BE2C (cell line): ENCODE measurements around the gene ACADVL.

ENCODE experiments used
- DNase-seq: peaks from one replicate; pipeline ENCODE4 v3.0.0-alpha.2; 2020
- H3K27me3 ChIP-seq: fragments of 250-450 bp; sonication (Bioruptor Pico); 2 replicates; pipeline ENCODE4 v1.5.1; 2020; ENCODE audit warnings: mild to moderate bottlenecking
- H3K36me3 ChIP-seq: fragments of 250-450 bp; sonication (Bioruptor Pico); 2 replicates; pipeline ENCODE4 v1.5.1; 2020; ENCODE audit warnings: mild to moderate bottlenecking
- H3K4me1 ChIP-seq: fragments of 250-450 bp; sonication (Bioruptor Pico); 2 replicates; pipeline ENCODE4 v1.5.1; 2020
- H3K4me3 ChIP-seq: 2 replicates; pipeline ENCODE4 v1.5.1; 2011; ENCODE audit warnings: low read depth, low read length
- H3K9me3 ChIP-seq: fragments of 250-450 bp; sonication (Bioruptor Pico); 2 replicates; pipeline ENCODE4 v1.5.1; 2020
- TF ChIP-seq, protein P1 (sequence below): IDR thresholded peaks from 2 replicates; pipeline ENCODE4 v1.5.1; 2012; ENCODE audit warnings: mild to moderate bottlenecking, low read depth, low read length

ACADVL gene

DNA sequence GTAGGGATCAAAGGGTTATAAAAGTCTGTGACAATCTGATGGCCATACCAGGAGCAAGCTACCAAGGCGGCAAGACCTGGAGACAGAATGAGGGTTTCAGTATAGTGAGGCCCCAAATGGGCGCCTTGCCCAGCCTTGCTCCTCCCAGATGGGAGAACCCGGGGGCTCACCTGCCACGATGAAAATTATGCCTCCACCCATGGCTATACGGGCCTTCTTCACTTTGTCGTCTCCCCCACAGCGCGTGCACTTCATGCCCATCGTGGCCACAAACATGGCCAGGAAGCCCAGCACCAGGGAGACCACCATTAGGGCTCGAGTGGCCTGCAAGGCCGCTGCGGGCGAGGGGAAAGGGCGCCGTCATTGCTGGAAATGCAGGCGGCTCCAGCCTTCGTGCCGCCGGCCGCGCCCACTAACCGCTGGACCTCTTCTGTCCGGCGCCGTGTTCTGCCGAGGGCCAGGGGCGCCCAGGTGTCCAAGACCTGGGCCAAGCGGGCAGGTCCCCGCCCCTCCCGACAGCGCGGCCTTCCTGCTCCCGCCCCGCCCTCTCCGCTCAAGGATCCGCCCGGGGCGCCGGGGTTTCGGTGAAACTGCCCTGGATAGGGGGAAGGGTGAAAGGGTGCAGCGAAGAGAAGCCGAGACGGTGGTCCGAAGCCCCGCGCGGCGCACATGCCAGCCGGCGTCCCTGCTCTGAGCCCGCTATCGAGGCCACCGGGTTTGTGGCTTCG is 41.1 kb downstream of the ACADVL start:
- peak; percentile 22 for DNase-seq
- TF ChIP-seq, protein P1, sequence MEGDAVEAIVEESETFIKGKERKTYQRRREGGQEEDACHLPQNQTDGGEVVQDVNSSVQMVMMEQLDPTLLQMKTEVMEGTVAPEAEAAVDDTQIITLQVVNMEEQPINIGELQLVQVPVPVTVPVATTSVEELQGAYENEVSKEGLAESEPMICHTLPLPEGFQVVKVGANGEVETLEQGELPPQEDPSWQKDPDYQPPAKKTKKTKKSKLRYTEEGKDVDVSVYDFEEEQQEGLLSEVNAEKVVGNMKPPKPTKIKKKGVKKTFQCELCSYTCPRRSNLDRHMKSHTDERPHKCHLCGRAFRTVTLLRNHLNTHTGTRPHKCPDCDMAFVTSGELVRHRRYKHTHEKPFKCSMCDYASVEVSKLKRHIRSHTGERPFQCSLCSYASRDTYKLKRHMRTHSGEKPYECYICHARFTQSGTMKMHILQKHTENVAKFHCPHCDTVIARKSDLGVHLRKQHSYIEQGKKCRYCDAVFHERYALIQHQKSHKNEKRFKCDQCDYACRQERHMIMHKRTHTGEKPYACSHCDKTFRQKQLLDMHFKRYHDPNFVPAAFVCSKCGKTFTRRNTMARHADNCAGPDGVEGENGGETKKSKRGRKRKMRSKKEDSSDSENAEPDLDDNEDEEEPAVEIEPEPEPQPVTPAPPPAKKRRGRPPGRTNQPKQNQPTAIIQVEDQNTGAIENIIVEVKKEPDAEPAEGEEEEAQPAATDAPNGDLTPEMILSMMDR, result no peak
- no peaks in the 10 kb centered on the region for H3K9me3 ChIP-seq
- H3K4me1 ChIP-seq, result no peaks in the 10 kb centered on the region
- H3K4me3 ChIP-seq, result peak overlapping the region; percentile 46
- H3K27me3 ChIP-seq, result peaks cover 5% of the 10 kb centered on the region; the same call in 1 of the 2 replicates
- no peaks in the 10 kb centered on the region for H3K36me3 ChIP-seq

DNA sequence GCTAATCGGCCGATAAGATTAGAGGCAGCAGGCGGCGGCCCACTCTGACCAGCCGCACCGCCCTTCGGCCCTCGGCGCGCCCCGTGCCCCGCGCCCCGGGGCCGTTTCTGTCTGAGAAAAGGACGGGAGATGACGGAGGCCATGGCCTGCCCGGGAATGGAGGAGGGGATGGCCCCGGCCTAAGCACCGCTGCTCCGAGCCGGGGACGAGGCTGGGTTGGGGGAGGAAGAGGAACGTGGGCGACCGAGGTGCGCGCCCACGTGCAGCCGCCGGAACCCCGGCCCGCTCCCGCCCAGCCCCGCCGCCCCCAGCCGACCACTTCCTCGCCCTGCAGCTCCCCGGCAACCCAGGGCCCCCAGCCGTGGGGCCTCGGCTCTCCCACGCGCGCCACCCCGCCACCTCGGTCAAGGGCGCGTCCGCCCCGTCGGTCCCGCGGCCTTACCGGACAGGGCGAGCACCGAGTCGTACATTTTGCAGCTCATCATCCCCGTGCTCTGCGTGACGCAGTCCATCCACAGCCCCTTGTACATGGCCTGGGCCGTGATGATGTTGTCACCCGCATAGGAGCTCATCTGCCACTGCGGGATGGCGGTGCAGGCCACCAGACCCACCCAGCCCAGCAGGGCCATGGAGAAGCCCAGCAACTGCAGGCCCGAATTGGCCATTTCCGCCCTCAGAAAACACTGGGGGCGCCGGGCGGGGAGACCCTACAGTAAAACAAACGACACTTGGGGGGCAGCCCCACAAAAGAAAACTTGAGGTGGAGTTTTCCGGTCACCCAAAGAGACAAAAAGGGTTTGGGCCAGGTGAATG is 41.8 kb downstream of the ACADVL start:
- Histone ChIP-seq H3K4me3 (peak overlapping the region; percentile 46), H3K27me3 (peaks cover 5% of the 10 kb centered on the region; the same call in 1 of the 2 replicates), H3K9me3 (no peaks in the 10 kb centered on the region), H3K4me1 (no peaks in the 10 kb centered on the region), H3K36me3 (no peaks in the 10 kb centered on the region)
- TF ChIP-seq, protein P1, result no peak
- no peak for DNase-seq

DNA sequence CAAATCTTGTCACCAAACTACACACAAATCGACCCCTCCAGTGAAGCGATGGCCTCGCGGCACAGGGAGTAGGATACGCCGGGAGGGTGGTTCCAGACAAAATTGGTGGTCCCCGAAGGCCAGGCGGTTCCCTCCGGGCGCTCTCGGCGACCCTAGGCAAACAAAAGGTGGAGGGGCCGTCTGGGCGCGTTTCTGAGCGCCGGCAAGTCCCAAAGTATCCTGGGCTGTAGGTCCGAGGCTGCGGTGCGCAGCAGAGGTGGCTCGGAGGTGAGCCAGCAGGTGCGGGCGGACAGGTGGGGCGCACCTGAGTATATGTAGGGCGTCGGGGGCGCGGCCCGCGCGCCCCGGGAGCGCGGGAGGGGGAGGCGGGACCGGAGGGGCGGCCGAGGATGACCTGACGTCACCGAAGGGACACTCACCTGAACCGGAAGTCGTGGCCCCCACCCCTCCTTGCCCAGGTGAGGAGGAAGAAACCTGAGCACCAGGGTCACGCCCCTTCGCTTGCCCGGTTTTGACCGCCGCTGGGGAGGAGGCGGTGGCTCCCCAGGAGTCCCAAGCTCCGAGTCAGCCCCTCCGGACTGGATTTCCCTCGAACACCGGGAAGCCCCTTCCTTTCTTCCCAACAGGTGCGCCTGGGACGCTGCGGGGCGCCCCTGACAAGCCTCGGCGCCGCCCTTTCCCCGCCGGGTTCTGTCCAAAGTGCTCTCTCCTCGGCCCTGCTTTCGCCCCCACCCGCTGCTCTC is 42.6 kb downstream of the ACADVL start, which contains the start of gene CLDN7:
CLDN7 (minus strand) TSS at position 287 of the 743 bp plus-strand sequence. CDS start 435 bp downstream, outside the sequence.
- Histone ChIP-seq H3K4me3 (peak within 1 kb of the TSS; percentile 46), H3K9me3 (no peaks in the 10 kb centered on the region), H3K4me1 (no peaks in the 10 kb centered on the region), H3K27me3 (peaks cover 5% of the 10 kb centered on the region; the same call in 1 of the 2 replicates), H3K36me3 (no peaks in the 10 kb centered on the region)
- TF ChIP-seq, protein P1, result no peak
- DNase-seq, result no peak

DNA sequence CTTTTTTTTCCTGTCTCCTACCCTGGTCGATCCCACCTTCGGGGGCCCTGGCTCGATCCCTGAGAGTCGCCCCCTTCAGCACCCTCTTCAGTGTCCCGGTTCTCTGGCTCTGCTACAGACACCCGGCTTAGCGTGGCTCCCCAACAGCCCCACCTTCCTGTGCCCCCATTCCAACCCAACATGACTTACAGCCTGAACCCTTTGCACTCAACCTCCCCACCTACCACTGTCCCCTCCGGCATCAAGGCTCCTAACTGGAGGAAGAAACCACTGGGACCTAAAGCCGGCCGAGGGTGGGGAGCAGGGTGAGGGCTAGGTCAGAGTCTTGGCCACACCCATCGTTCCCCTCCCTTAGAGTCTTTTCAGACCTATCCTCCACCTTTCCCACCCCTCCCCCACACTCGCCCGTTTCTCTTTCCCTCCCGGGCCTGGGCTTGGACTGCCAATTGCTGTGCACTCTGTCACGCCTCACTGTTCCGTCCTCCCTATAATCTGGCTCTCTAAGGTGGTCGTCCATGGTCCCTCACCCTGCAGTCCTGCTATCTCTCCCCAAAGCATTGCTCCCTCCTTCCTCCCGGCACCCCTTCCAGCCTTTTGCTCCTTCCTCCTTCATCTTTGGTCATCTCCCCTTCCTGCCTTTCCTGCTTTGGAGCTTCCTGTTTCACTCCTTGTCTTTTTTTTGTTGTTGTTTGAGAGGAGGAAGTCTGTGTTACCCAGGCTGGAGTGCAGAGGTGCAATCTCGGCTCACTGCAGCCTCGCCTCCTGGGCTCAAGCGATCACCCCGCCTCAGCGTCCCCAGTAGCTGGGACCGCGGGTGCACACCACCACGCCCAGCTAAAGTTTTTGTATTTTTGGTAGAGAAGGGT is 43.4 kb downstream of the ACADVL start:
- no peak overlapping the region for H3K4me3 ChIP-seq
- no peaks in the 10 kb centered on the region for H3K4me1 ChIP-seq
- H3K27me3 ChIP-seq, result peaks cover 5% of the 10 kb centered on the region; the same call in 1 of the 2 replicates
- no peaks in the 10 kb centered on the region for H3K36me3 ChIP-seq
- TF ChIP-seq, protein P1, result no peak
- no peaks in the 10 kb centered on the region for H3K9me3 ChIP-seq
- DNase-seq, result no peak

DNA sequence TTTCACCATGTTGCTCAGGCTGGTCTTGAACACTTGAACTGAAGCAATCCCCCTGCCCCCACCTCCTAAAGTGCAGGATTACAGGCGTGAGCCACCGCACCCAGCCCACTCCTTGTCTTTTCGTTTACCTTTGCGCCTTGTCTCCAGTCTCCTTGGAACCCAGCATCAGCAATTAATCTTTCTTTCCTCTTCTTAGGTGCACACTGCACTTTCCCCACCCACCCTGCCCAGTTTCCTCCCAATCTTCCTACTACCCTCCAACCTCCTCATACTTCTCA is 44.0 kb downstream of the ACADVL start:
- TF ChIP-seq, protein P1, result no peak
- Histone ChIP-seq H3K9me3 (no peaks in the 10 kb centered on the region), H3K4me3 (no peak overlapping the region), H3K4me1 (no peaks in the 10 kb centered on the region), H3K36me3 (no peaks in the 10 kb centered on the region), H3K27me3 (peaks cover 5% of the 10 kb centered on the region; the same call in 1 of the 2 replicates)
- DNase-seq, result no peak
